ENCODE results near the gene NKX1-1.
"Not testable (repeated sequence)": the region's sequence is repeated elsewhere in the genome, so short reads cannot be mapped to it uniquely, and the experiment has no call there.

NKX1-1 gene

DNA sequence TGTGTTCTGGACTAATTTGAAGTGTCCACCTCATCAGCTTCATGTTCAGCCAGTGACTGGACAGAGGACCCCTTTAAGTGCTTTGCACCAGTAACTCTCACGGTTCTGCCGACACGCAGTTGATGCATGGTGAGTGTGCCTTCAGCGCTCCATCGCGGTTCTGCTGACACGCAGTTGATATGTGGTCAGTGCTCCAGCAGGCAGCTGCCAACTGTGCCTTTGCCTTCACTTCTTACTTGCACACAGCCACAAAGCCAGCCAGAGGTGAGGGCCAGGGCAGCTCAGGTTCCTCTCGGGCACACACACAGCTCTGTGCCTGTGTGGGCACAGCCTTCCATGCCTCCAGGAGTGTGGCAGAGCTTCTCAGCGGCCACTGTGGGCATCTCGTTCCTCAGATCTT lies 12.4 kb downstream of the NKX1-1 start:
- Mint-ChIP-seq H3K4me1 (ENCODE audit: low read depth) (no peaks in the 10 kb centered on the region), H3K36me3 (ENCODE audit: low read depth) (peaks cover 7% of the 10 kb centered on the region), H3K27me3 (ENCODE audit: low read depth) (no peaks in the 10 kb centered on the region), H3K4me3 (no peak overlapping the region), H3K9me3 (peaks cover 14% of the 10 kb centered on the region), H3K27ac (no peak overlapping the region)

DNA sequence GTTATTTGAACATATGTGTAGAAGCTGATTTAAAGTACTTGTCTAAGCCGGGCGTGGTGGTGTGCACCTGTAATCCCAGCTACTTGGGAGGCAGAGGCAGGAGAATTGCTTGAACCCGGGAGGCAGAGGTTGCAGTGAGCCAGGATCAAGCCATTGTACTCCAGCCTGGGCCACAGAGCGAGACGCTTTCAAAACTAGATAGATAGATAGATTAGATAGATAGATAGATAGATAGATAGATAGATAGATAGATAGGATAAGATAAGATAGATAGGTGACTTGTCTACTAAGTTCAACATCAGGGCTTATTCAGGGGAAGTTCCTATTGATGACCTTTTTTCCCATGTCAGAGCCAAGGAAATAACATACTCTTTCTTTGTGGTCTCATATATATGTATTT lies 12.9 kb downstream of the NKX1-1 start:
- H3K27ac Mint-ChIP-seq; H3K4me3 Mint-ChIP-seq; H3K27me3 Mint-ChIP-seq (ENCODE audit: low read depth); H3K4me1 Mint-ChIP-seq (ENCODE audit: low read depth): not testable (repeated sequence)
- peaks cover 11% of the 10 kb centered on the region for H3K36me3 Mint-ChIP-seq (ENCODE audit: low read depth)
- peaks cover 15% of the 10 kb centered on the region for H3K9me3 Mint-ChIP-seq

- Mint-ChIP-seq H3K36me3 (ENCODE audit: low read depth) (peaks cover 13% of the 10 kb centered on the region), H3K4me3 (no peak overlapping the region), H3K4me1 (ENCODE audit: low read depth) (no peaks in the 10 kb centered on the region)
These were observed 20.6 kb downstream of the NKX1-1 start for GRCh38 chr4:1385373-1386340.

DNA sequence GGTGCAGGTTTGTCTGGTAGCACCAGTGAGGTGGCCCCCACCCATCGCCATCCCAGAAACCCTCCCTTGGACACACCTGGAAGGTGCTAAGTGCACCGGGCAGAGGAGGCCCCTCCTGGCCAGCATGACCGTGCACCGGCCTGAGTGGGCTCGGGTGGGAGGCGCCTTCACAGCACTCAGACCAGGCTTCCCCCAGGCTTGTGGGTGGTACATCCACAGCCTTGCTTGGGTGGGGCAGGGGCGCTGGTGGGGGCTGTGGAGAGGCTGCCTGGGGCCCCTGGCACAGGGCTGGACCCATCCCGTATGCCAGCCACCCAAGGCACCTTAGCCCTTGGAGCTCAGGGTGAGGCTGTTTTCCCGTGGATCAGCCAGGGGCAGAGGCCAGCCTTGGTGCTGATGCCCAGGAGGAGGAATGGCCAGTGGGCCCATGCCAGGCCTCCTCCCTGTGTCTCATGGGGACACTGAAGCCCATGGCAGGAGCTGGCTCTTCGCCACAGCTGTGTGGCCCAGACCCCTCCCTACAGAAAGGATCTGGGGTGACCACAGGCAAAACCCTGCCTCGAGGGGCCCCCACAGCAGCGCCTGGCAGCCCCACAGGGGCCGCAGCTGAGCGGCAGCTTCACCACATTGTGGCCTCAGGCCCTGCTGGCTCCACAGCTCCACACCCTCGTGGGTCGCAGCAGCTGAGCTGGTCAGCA lies 21.4 kb downstream of the NKX1-1 start:
- no peaks in the 10 kb centered on the region for H3K27me3 Mint-ChIP-seq (ENCODE audit: low read depth)
- no peak overlapping the region for H3K27ac Mint-ChIP-seq
- H3K36me3 Mint-ChIP-seq (ENCODE audit: low read depth) = peaks cover 13% of the 10 kb centered on the region
- peaks cover 14% of the 10 kb centered on the region for H3K9me3 Mint-ChIP-seq
- H3K4me3 Mint-ChIP-seq = no peak overlapping the region
- no peaks in the 10 kb centered on the region for H3K4me1 Mint-ChIP-seq (ENCODE audit: low read depth)

More at GRCh38 chr4:1385373-1386340, 20.6 kb downstream of the NKX1-1 start:
- peaks cover 15% of the 10 kb centered on the region for H3K9me3 Mint-ChIP-seq
- no peaks in the 10 kb centered on the region for H3K27me3 Mint-ChIP-seq (ENCODE audit: low read depth)
- no peak overlapping the region for H3K27ac Mint-ChIP-seq

- Mint-ChIP-seq H3K36me3 (ENCODE audit: low read depth) (peaks cover 13% of the 10 kb centered on the region), H3K9me3 (peaks cover 11% of the 10 kb centered on the region), H3K4me3 (no peak overlapping the region), H3K4me1 (ENCODE audit: low read depth) (no peaks in the 10 kb centered on the region), H3K27ac (no peak overlapping the region), H3K27me3 (ENCODE audit: low read depth) (no peaks in the 10 kb centered on the region)
These were observed 22.3 kb downstream of the NKX1-1 start for GRCh38 chr4:1383728-1384591.

GRCh38 chr4:1382776-1383727 lies 23.2 kb downstream of the NKX1-1 start:
- peaks cover 8% of the 10 kb centered on the region for H3K36me3 Mint-ChIP-seq (ENCODE audit: low read depth)
- peaks cover 3% of the 10 kb centered on the region for H3K9me3 Mint-ChIP-seq
- no peaks in the 10 kb centered on the region for H3K4me1 Mint-ChIP-seq (ENCODE audit: low read depth)
- H3K27ac Mint-ChIP-seq = no peak overlapping the region
- no peaks in the 10 kb centered on the region for H3K27me3 Mint-ChIP-seq (ENCODE audit: low read depth)
- no peak overlapping the region for H3K4me3 Mint-ChIP-seq

DNA sequence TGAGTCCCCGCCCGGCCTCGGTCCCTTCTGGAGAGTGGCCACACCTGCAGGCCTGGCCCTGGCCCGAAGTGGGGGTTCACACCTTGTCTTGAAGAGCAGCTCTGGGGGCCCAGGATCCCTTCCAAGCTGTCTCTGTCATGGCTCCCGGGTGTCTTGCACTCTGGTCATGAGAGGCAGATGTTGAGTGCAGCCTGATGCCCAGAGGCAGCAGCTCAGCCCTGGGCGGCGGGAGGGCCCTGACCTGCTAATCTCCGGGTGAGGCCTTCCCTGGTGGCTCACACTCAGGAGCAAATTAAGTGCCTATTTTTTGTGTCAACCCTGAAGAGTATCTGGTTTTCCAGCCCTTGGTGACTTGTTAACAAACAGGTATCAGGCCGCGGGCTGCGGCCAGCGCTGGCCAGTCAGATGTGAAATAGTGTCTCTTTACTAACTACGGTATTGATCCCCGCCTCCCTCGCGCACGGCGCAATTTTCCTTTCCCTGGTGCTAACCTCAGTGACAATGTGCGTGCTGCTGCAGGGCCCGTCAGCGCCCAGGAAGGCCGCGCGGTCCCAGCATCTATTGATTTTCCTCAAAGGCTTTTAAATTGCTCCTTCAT lies 24.2 kb downstream of the NKX1-1 start:
- Mint-ChIP-seq H3K27me3 (ENCODE audit: low read depth) (no peaks in the 10 kb centered on the region), H3K9me3 (no peaks in the 10 kb centered on the region), H3K27ac (no peak overlapping the region), H3K4me3 (no peak overlapping the region), H3K4me1 (ENCODE audit: low read depth) (no peaks in the 10 kb centered on the region), H3K36me3 (ENCODE audit: low read depth) (peaks cover 2% of the 10 kb centered on the region)

- Mint-ChIP-seq H3K36me3 (ENCODE audit: low read depth) (no peaks in the 10 kb centered on the region), H3K27me3 (ENCODE audit: low read depth) (no peaks in the 10 kb centered on the region), H3K4me3 (no peak overlapping the region), H3K4me1 (ENCODE audit: low read depth) (no peaks in the 10 kb centered on the region), H3K27ac (no peak overlapping the region), H3K9me3 (no peaks in the 10 kb centered on the region)
These were observed 25.0 kb downstream of the NKX1-1 start for GRCh38 chr4:1381181-1381621.

DNA sequence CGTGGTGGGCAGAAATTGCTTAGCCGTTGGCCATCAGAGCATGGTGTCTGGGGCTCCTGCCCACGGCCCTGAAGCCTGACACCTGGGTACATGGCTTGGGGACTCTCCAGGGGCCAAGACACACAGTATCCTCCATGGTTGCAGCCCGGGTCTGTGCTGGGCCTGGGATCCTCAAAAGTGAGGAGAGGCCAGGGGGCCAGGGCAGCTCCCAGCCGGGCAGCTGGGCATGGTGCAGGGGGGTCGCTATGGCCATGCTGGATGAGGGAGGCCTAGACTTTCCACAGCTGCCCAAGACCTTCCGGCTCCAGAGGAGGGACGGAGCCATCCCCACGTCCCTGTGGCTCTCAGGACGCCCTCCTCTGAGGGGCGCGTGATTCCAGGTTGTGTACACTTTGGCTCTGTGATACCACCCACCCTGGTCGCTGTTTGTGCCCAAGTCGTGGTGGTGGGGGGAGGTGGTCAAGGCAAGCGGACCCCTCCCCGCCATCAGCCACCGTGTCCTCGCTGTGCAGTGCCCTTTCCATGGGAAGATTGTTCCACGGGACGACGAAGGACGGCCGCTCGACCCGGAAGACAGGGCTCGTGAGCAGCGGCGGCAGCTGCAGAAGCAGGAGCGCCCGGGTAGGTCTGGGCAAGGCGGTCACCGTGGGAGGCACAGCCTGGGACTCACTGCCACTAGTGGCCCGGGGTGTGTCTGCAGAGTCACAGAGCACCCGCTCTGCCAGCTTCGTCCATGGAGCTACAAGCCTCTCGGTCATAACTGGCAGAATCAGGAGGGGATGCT lies 25.7 kb downstream of the NKX1-1 start:
- Mint-ChIP-seq H3K9me3 (no peaks in the 10 kb centered on the region), H3K4me1 (ENCODE audit: low read depth) (no peaks in the 10 kb centered on the region), H3K4me3 (no peak overlapping the region), H3K36me3 (ENCODE audit: low read depth) (no peaks in the 10 kb centered on the region), H3K27me3 (ENCODE audit: low read depth) (no peaks in the 10 kb centered on the region), H3K27ac (no peak overlapping the region)

- H3K9me3 Mint-ChIP-seq = no peaks in the 10 kb centered on the region
- H3K4me3 Mint-ChIP-seq = no peak overlapping the region
- H3K27ac Mint-ChIP-seq = no peak overlapping the region
- H3K36me3 Mint-ChIP-seq (ENCODE audit: low read depth) = no peaks in the 10 kb centered on the region
- no peaks in the 10 kb centered on the region for H3K27me3 Mint-ChIP-seq (ENCODE audit: low read depth)
- no peaks in the 10 kb centered on the region for H3K4me1 Mint-ChIP-seq (ENCODE audit: low read depth)
These were observed 26.4 kb downstream of the NKX1-1 start for GRCh38 chr4:1379801-1380331.

DNA sequence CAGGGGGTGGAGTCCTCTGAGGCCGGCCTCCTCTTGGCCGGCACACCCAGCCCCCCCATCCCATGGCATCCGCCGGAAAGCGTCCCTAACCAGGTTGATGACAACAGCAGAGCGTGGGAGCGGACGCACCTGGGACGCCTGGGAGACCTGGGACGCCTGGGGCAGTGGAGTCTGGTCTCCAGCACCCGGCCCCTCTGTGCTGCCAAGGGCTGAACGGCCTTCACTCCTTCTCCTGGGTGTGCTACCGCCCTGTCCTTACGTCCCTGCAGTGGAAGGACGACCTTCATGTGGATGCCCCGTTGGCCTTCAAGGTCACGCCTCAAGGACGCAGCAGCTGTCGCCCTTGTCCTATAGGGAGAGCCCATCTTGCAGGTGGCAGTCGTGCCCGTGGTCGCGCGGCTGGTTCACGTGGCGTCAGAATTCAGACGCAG lies 26.9 kb downstream of the NKX1-1 start:
- H3K9me3 Mint-ChIP-seq = no peaks in the 10 kb centered on the region
- H3K36me3 Mint-ChIP-seq (ENCODE audit: low read depth) = no peaks in the 10 kb centered on the region
- no peaks in the 10 kb centered on the region for H3K4me1 Mint-ChIP-seq (ENCODE audit: low read depth)
- H3K27me3 Mint-ChIP-seq (ENCODE audit: low read depth) = no peaks in the 10 kb centered on the region
- no peak overlapping the region for H3K4me3 Mint-ChIP-seq
- no peak overlapping the region for H3K27ac Mint-ChIP-seq

- no peaks in the 10 kb centered on the region for H3K9me3 Mint-ChIP-seq
- no peaks in the 10 kb centered on the region for H3K4me1 Mint-ChIP-seq (ENCODE audit: low read depth)
- H3K4me3 Mint-ChIP-seq = no peak overlapping the region
- no peak overlapping the region for H3K27ac Mint-ChIP-seq
- no peaks in the 10 kb centered on the region for H3K36me3 Mint-ChIP-seq (ENCODE audit: low read depth)
- H3K27me3 Mint-ChIP-seq (ENCODE audit: low read depth) = no peaks in the 10 kb centered on the region
These were observed 27.5 kb downstream of the NKX1-1 start for GRCh38 chr4:1378559-1379231.

All from T-helper 1 cell treated with Interleukin-12 subunit alpha and Interleukin-12 subunit beta and Interleukin-4 antibody, amounts not matched to agents 30 μg/mL and 1 μg/mL, for 36 hours (primary cell).